Mucosa of descending colon (tissue), 3 donors: ENCODE data around the gene SACM1L. TPM values are rescaled to one million over a fixed set of nuclear protein-coding genes. Genes with fewer than 3 reads are reported as not detected.

Experiments used
- ATAC-seq: fragments of 200-7000 bp; cut with Tn5 transposase; one replicate; pipeline ENCODE4 v1.9.1; 2020; ENCODE audit warnings: mild to moderate bottlenecking, moderate library complexity
- DNase-seq, 3 donors: peaks; one replicate each; pipeline ENCODE4 v3.0.0-alpha.2; 2020
- H3K36me3 ChIP-seq: fragments of 200-600 bp; one replicate; pipeline ENCODE4 v1.8.0; 2021; ENCODE audit warnings: low read depth, mild to moderate bottlenecking
- H3K4me1 ChIP-seq: fragments of 200-600 bp; one replicate; pipeline ENCODE4 v1.8.0; 2021; ENCODE audit warnings: low read depth, mild to moderate bottlenecking
- H3K4me3 ChIP-seq: fragments of 200-600 bp; one replicate; pipeline ENCODE4 v1.8.0; 2021; ENCODE audit warnings: mild to moderate bottlenecking
- H3K9me3 ChIP-seq: fragments of 200-600 bp; one replicate; pipeline ENCODE4 v1.8.0; 2021; ENCODE audit warnings: mild to moderate bottlenecking
- CTCF ChIP-seq: fragments of 200-600 bp; IDR thresholded peaks from one replicate; pipeline ENCODE4 v1.8.0; 2022; ENCODE audit warnings: antibody characterized with exemption, mild to moderate bottlenecking
- intact Hi-C, 2 donors: fragments of 100-400 bp; cut with DNase I in 1 of 2; cut with micrococcal nuclease in 1 of 2; formaldehyde crosslinking; loops; one replicate each; pipeline versions ENCODE4 v1.11.0 to v1.11.1; 2022; cut with DNase I, micrococcal nuclease
- total RNA-seq, 3 donors: library from RNA; stranded (reverse); fragmentation: NEBNext Ultra II Directional in 2 of 3; extraction: Animal tissue kit (Norgen Biotek cat#: 25700) in 2 of 3; gene quantifications; one replicate each; pipeline versions ENCODE4 v1.2.1 to v1.2.4, GENCODE V29; 2021 to 2023
- donor health status: DM: no; HTN: no; CAD: no; lungs with moderate emphysema.
- donor health status: DM: no; HTN: no; CAD: no.
- donor health status: DM: no; HTN: yes; CAD: no.

Gene SACM1L
- total RNA-seq, 3 donors from 2014 or later = 54.1 to 62.6 (median 57.2) TPM

DNA sequence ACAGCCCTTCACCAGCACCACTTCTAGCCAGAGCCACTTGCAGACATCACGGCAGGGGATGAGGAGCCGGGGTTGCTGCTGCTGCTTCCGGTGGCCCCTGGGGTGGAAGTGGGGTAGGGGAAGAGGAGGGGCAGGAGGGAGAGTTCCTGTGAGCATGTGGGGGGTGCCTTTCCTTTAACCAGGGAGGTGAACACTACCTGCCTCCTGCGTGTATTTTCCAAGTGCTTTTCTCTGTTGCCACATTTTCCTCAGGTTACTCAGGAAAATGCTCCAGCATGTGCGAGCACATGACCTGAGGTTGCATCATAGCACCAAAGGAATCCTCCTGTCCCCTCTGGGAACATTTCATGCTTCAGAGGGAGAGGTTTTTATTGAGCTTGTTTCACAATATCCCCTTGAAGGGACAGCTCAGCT, 12.2 kb upstream of the SACM1L start:
- H3K9me3 ChIP-seq = no peaks in the 10 kb centered on the region
- ATAC-seq (peak; percentile 79), DNase-seq (peak in 2 of 3 donors; percentile 50 to 72)
- H3K4me1 ChIP-seq = no peaks in the 10 kb centered on the region
- TF ChIP-seq CTCF = no peak
- H3K4me3 ChIP-seq = no peak overlapping the region
- intact Hi-C loops = no loop called here
- H3K36me3 ChIP-seq = peaks cover 4% of the 10 kb centered on the region

- DNase-seq (no peak), ATAC-seq (no peak)
- peaks cover 2% of the 10 kb centered on the region for H3K9me3 ChIP-seq
- no peak overlapping the region for H3K4me3 ChIP-seq
- intact Hi-C loops = no loop called here
- H3K36me3 ChIP-seq = peaks cover 4% of the 10 kb centered on the region
- no peaks in the 10 kb centered on the region for H3K4me1 ChIP-seq
- no peak for TF ChIP-seq CTCF
These were observed 11.4 kb upstream of the SACM1L start for GRCh38 chr3:45677841-45678240.

- Histone ChIP-seq H3K4me3 (no peak overlapping the region), H3K36me3 (peaks cover 4% of the 10 kb centered on the region), H3K4me1 (no peaks in the 10 kb centered on the region), H3K9me3 (peaks cover 3% of the 10 kb centered on the region)
- intact Hi-C loops = no loop called here
- no peak for ATAC-seq
- no peak for TF ChIP-seq CTCF
- DNase-seq = no peak
These were observed 9.4 kb upstream of the SACM1L start for GRCh38 chr3:45679805-45680204.

GRCh38 chr3:45681221-45681620, 8.0 kb upstream of the SACM1L start:
- peaks cover 3% of the 10 kb centered on the region for H3K9me3 ChIP-seq
- H3K36me3 ChIP-seq = peaks cover 4% of the 10 kb centered on the region
- H3K4me3 ChIP-seq = no peak overlapping the region
- ATAC-seq (peak; percentile 34), DNase-seq (no peak)
- TF ChIP-seq CTCF = no peak
- intact Hi-C loops = no loop called here
- H3K4me1 ChIP-seq = no peaks in the 10 kb centered on the region

- no peaks in the 10 kb centered on the region for H3K4me1 ChIP-seq
- H3K4me3 ChIP-seq = no peak overlapping the region
- intact Hi-C loops = no loop called here
- no peak for ATAC-seq
- peaks cover under 1% of the 10 kb centered on the region for H3K36me3 ChIP-seq
- H3K9me3 ChIP-seq = peaks cover 3% of the 10 kb centered on the region
- no peak for TF ChIP-seq CTCF
- no peak for DNase-seq
These were observed 7.3 kb upstream of the SACM1L start for GRCh38 chr3:45681846-45682245.

DNA sequence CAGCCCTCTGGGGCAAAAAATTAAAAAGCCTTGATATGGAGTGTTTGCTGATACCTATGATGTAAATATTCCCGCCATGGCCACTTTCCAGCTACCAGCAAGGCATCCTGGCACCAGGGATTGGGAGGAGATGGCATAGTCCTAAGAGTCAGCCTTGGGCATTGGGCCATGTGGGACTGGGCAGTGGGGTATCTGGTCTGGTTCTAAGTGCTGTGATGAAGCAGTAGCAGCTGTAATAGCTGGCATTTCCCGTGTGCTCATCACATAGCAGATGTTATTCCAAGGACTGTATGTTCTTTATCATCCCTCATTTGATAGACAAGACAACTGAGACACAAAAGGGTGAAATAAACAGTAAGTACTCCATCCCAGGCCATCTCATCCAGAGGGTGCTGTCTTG, 6.9 kb upstream of the SACM1L start:
- DNase-seq = no peak
- no peak overlapping the region for H3K4me3 ChIP-seq
- no peaks in the 10 kb centered on the region for H3K36me3 ChIP-seq
- intact Hi-C loops = no loop called here
- no peak for TF ChIP-seq CTCF
- H3K9me3 ChIP-seq = peaks cover 3% of the 10 kb centered on the region
- H3K4me1 ChIP-seq = no peaks in the 10 kb centered on the region
- ATAC-seq = no peak
